ENCODE data around the gene SELENOO. TPM values are rescaled to one million over a fixed set of nuclear protein-coding genes. Genes with fewer than 3 reads are reported as not detected.

The SELENOO gene
- total RNA-seq, 1 donor from 2014 or later, result 6.1 TPM

GRCh38 chr22:50227579-50228215 lies 26.9 kb downstream of the SELENOO start:
- no peak for FAIRE-seq
- no peak for DNase-seq (ENCODE audit: low spot score in 2 of 2)

GRCh38 chr22:50228366-50228765 lies 27.6 kb downstream of the SELENOO start:
- FAIRE-seq (no peak), DNase-seq (ENCODE audit: low spot score in 2 of 2) (no peak)

DNA sequence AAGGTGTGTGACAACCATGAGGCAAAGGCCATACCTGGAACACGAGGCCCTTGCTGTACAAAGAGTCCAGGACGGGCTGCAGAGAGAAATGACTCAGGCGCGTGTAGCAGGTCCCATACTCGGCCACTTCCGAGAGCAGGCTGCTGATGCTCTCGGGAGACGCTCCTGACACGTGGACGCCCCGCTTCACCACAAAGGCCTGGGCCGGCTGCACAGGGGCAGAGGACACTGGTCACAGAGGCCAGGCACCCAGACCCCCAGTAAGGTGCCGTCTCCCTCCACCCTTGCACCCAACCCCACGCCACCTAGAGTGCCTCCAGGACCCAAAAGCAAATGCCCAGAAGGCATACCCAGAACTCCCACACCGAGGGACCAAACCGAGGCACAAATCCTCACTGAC lies 28.6 kb downstream of the SELENOO start:
- DNase-seq (ENCODE audit: low spot score in 2 of 2), result no peak
- no peak for FAIRE-seq

DNA sequence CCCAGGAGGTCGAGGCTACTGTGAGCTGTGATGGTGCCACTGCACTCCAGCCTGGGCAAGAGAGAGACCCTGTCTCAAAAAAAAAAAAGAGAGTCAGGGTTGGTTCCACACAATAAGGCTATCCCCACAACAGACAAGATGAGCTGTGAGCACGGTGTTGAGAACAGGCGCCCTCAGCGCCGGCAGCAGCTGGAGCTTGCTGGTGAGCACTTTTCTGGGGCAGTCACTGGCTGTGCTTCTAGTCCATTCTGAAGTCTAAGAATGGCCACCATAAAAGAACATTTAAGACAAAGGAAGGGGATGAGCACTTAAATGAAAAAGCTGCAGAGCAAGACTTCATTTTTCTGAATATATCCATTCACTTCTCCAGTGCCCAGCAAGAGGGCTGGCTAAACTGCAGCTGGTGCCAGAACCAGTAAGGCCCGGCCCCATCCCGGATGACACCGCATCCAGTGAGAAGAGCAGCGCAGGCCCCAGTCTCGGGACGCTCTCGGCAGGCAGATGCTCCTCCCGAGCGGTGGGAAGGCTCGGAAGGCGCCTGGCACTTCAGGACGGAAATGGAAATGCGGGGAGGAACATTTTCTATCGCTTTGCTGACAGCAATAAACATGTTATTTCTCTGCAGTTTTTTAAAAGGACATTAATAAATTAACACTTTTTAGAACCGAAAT lies 31.8 kb downstream of the SELENOO start:
- DNase-seq (ENCODE audit: low spot score in 2 of 2) (no peak), FAIRE-seq (no peak)

DNA sequence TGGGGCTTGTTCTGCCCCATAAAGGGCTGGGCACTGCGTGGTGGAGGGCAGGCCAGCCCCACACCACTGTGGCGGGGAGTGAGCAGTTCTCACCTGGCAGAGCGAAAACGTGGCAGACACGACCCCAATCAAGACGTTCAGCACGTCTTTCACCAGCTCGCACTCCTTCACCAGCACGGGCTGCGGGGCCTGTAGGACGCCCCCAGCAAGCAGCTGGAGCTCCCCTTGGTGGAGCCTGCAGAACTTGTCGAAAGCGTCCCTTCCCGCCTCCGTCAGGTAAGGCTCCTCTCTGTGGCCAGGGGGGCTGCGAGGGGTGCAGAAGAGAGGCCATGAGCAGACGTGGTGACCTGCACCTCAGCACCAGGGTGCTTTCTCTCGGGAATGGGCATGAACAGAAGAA lies 32.4 kb downstream of the SELENOO start:
- no peak for FAIRE-seq
- DNase-seq (ENCODE audit: low spot score in 2 of 2), result no peak

DNA sequence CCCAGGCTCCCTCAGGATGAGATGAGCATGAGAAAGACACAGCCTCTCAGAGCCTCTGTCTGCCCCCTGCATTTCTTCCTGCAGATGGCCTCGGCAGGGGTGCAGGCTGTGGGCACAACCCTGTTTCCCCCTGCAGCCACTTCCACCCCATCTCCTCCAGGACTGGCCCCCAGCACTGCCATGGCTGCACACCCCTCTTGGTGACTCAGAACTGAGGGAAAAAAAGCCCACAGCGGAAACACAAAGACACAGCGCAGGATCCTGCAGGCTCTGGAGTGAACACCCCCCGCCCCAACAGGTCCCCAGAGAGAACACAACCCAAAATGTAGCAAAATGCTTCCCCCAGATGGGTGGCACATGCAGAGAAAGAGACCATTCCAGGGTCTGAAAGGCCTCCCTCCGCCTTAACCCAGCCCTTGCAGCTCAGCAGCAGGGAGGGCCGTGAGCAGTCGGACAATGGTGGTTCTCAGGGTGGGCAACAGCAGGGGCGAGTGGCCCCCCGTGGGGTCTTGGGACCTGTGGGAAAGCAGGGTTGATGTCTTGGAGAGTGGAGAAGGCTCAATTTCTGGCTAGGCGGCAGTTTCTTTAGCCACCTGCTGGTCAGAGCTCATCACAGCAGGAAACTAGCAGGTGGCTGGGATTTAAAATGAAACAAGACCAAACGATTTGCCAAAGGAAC lies 36.1 kb downstream of the SELENOO start:
- DNase-seq (ENCODE audit: low spot score in 2 of 2), result no peak
- FAIRE-seq, result no peak

DNA sequence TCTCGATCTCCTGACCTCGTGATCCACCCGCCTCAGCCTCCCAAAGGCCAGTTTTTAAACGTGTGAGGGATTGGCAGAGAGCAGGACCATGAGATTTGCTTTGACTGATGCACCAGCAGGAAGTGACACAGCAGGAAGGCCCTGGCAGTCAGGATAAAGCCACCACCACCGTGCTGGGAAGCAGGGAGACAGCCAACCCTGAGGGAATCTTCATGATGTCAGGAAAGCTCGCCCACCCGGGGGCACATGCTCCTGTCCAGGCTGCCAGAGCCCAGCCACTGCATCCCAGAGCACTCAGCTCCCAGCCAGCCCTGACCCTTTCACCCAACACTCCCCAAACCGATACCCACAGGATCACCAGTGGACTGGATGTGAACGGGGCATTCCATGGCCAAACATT lies 37.9 kb downstream of the SELENOO start:
- DNase-seq (ENCODE audit: low spot score in 2 of 2) (no peak), FAIRE-seq (no peak)

- FAIRE-seq, result no peak
Measured at GRCh38 chr22:50242406-50242949, 41.7 kb downstream of the SELENOO start.

GRCh38 chr22:50243685-50244419 lies 43.0 kb downstream of the SELENOO start:
- FAIRE-seq (no peak), DNase-seq (ENCODE audit: low spot score in 2 of 2) (no peak)

More at GRCh38 chr22:50242406-50242949, 41.7 kb downstream of the SELENOO start:
- no peak for DNase-seq (ENCODE audit: low spot score in 2 of 2)

DNA sequence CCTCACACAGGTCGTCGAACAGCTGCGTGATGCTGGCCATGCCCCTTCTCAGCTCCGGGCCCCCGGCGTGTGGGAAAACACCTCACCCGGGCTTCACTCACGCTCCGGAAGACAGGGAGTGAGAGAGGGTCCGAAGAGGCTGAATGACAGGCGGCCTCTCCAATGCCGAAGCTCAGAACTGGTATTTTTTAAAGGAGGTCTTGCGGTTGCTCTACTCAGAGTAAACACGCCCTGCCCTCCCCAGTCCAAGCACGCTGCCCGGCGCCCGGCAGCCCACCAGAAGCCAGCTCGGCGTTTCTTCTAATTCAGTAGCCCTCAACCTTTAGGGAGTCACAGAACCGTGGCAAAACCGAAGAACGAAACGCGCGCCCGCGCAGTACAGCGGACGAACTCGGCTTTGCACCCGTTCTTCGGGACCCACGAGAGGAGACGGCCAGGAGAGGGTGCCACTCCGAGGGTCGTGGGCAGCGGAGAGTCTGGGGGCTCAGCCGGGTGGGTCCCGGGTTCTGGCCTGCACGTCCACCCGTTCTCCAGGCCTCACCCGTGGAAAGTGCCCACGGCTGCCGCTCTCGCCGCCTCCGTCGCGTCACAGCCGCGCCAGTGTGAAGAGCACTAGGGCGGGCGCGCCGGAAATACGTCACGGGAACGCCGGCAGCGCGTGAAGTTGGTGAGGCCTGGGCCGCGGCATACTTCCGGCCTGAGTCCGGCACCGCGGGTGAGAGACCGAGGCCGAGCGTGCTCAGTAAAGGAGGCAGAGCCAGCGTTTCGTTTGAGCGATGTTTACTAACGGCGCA lies 43.8 kb downstream of the SELENOO start, which contains the start of gene TUBGCP6:
TUBGCP6 (minus strand) TSS at position 604 of the 794 bp plus-strand sequence; CDS start at position 40, 564 bp downstream.
- FAIRE-seq, result no peak

DNA sequence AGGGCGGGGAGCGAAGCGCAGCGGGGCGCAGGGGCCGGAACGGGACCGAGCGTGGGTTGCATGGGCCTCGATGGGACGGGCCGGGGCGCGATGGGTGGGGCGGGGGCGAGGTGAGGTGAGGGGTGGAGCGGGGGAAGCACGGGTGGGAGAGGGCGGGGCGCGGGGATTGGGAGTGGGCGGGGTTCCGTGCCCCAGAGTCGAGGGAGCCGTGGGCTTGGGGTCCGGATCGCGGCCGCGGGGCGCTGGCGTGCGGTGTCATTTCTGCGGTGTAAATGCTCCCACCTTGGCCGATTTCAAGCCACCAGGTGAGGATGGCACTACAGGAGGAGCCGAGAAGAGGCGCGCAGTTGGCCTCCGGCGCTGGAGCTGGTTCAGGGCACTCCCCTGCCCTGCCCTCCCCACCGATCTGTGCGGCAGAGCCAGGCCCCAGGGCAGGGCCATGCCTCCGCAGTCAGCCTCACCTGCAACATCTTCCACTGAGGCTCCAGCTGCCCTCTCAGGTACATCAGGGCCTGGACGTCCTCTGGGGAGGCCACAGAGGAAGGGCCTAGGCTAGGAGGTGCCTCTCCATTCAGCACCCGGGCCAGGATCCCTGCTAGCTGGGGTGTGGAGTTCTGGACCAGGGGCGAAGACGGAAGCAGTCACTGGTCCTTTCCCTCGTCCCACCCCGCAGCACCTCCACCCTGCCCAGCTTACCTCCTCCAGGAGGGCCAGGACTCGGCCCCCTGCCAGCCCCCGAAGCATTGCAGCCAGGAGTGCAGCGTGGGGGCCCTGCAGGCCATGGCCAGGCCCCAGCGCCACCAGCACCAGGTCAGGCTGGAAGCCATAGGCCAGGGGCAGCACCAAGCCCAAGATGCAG lies 44.6 kb downstream of the SELENOO start:
- DNase-seq (ENCODE audit: low spot score in 2 of 2), result no peak
- no peak for FAIRE-seq

More for the DNA sequence above, 43.8 kb downstream of the SELENOO start, which contains the start of gene TUBGCP6:
- DNase-seq (ENCODE audit: low spot score in 2 of 2), result peak; percentile 97 to 98

DNA sequence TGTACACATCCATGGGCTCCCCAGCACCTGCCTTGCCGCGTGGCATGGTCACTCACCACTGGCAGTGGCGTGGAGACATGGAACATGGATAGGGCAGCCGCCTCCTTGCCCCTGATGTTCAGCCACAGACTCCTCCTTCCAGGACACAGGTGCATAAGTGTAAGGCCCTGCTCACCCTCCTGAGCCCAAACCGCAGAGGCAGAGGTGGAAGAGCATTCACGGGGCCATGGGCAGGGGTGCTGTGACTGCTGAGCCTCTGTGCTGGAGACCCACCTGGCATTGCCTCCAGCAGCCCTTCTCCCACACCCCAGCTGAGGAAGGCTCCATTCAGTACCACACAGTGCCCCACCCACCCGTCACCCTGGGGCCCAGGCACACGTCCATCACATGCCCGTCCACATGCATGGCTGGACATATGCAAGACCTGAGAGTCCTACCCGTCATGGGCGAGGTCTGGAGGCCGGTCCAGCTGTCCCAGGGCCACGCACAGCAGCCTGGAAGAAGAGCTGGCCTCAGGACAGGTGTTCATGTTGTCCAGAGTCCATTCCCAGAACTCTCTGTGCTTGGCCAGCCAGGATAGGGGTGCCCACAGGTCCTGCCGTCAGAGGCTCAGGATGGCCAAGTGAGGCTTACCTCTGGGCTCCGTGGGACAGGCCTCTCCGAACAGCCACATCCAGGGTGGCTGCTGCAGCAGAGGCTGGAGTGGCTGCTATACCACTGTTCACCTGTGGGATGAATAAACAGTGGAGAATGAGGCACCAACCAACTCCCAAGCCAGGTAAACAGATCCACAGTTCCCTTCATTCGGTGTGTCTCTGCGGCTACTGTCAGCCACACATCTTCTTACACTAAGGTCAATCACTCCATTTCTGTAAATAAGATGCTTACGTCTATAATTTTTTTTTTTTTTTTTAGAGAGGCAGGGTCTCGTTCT lies 45.7 kb downstream of the SELENOO start:
- FAIRE-seq, result no peak
- no peak for DNase-seq (ENCODE audit: low spot score in 2 of 2)

- DNase-seq (ENCODE audit: low spot score in 2 of 2) (no peak), FAIRE-seq (no peak)
Measured at GRCh38 chr22:50247748-50248147, 46.9 kb downstream of the SELENOO start.

GRCh38 chr22:50248196-50249081 lies 47.6 kb downstream of the SELENOO start:
- no peak for FAIRE-seq
- no peak for DNase-seq (ENCODE audit: low spot score in 2 of 2)

- no peak for DNase-seq (ENCODE audit: low spot score in 2 of 2)
- no peak for FAIRE-seq
Measured at GRCh38 chr22:50249341-50250248, 48.8 kb downstream of the SELENOO start.

- DNase-seq (ENCODE audit: low spot score in 2 of 2) (no peak), FAIRE-seq (no peak)
Measured at GRCh38 chr22:50250249-50250554, 49.4 kb downstream of the SELENOO start.

All from frontal cortex (tissue), 4 donors.